GM12872 (cell line): ENCODE measurements around the gene NT5C1B.

Source experiments
- TF ChIP-seq, protein P1 (sequence below): IDR thresholded peaks from 3 replicates; pipeline ENCODE4 v1.5.1; 2011; ENCODE audit warnings: low read depth, mild to moderate bottlenecking, low read length, moderate library complexity; ENCODE audit not compliant: insufficient read depth

The NT5C1B gene

GRCh38 chr2:18588049-18588448 is 1.3 kb downstream of the NT5C1B start:
- TF ChIP-seq, protein P1, sequence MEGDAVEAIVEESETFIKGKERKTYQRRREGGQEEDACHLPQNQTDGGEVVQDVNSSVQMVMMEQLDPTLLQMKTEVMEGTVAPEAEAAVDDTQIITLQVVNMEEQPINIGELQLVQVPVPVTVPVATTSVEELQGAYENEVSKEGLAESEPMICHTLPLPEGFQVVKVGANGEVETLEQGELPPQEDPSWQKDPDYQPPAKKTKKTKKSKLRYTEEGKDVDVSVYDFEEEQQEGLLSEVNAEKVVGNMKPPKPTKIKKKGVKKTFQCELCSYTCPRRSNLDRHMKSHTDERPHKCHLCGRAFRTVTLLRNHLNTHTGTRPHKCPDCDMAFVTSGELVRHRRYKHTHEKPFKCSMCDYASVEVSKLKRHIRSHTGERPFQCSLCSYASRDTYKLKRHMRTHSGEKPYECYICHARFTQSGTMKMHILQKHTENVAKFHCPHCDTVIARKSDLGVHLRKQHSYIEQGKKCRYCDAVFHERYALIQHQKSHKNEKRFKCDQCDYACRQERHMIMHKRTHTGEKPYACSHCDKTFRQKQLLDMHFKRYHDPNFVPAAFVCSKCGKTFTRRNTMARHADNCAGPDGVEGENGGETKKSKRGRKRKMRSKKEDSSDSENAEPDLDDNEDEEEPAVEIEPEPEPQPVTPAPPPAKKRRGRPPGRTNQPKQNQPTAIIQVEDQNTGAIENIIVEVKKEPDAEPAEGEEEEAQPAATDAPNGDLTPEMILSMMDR: no peak

DNA sequence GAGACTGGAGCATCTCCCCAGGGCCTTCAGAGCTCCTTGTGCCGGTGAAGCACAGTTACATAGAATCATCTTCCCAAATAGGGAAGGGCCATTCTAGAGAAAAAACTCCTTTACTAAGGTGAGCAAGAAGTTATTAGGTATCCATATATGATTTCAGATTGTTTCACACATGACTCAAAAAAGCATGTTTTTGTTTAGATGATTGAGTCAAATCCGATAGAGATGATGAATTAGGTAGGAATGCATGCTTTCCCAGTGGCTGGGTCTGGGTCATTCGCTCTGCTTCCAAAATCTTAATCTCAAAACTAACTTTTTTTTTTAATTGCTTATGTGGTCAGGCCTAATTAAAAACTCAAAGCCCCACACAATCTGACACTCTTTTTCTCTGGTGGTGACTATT is 3.8 kb downstream of the NT5C1B start:
- TF ChIP-seq, protein P1: no peak

GRCh38 chr2:18584608-18584954 is 4.8 kb downstream of the NT5C1B start:
- TF ChIP-seq, protein P1: no peak

- TF ChIP-seq, protein P1: no peak
Observed at GRCh38 chr2:18583905-18584607, 5.3 kb downstream of the NT5C1B start.

GRCh38 chr2:18580606-18581005 is 8.8 kb downstream of the NT5C1B start:
- TF ChIP-seq, protein P1: no peak

- TF ChIP-seq, protein P1: no peak
Observed at GRCh38 chr2:18578033-18578432, 11.3 kb downstream of the NT5C1B start.

- TF ChIP-seq, protein P1: no peak
Observed at GRCh38 chr2:18566145-18566769, 23.1 kb downstream of the NT5C1B start.
